ENCODE measurements around the gene NOVA2.

The NOVA2 gene

GRCh38 chr19:45973553-45974338 lies at the start of gene NOVA2:
TSS of gene NOVA2 (minus strand) at chr19:45973865. CDS start at chr19:45973351, 514 bp downstream.
- peak; percentile 81 for DNase-seq (ENCODE audit: low spot score)
- in situ Hi-C loops (cut with MboI; ENCODE audit: low sequenced_read_pairs, unreplicated experiment), result no loop called here
- TF ChIP-seq CTCF (IDR thresholded peaks at IDR 0.05; ENCODE audit: borderline replicate concordance, control extremely low read depth, extremely low read depth, insufficient read depth, missing control alignments), result no peak

GRCh38 chr19:46023311-46023779 lies 49.7 kb upstream of the NOVA2 start:
- no peak for DNase-seq (ENCODE audit: low spot score)
- no peak for TF ChIP-seq CTCF (IDR thresholded peaks at IDR 0.05; ENCODE audit: borderline replicate concordance, control extremely low read depth, extremely low read depth, insufficient read depth, missing control alignments)
- in situ Hi-C loops (cut with MboI; ENCODE audit: low sequenced_read_pairs, unreplicated experiment), result loop anchor here (10.0 kb wide), 1 partner anchor 241 kb away; no protein-coding TSS in a partner anchor

- no peak for TF ChIP-seq CTCF (IDR thresholded peaks at IDR 0.05; ENCODE audit: borderline replicate concordance, control extremely low read depth, extremely low read depth, insufficient read depth, missing control alignments)
- no peak for DNase-seq (ENCODE audit: low spot score)
- in situ Hi-C loops (cut with MboI; ENCODE audit: low sequenced_read_pairs, unreplicated experiment), result loop anchor here (10.0 kb wide), 1 partner anchor 242 kb away; no protein-coding TSS in a partner anchor
Measured at GRCh38 chr19:46022431-46023310, 49.0 kb upstream of the NOVA2 start, which contains the start of gene PGLYRP1. TSS of gene PGLYRP1 (minus strand) at chr19:46023053. CDS start at chr19:46023021, 32 bp downstream.

- in situ Hi-C loops (cut with MboI; ENCODE audit: low sequenced_read_pairs, unreplicated experiment), result loop anchor here (10.0 kb wide), 1 partner anchor 243 kb away; no protein-coding TSS in a partner anchor
- no peak for TF ChIP-seq CTCF (IDR thresholded peaks at IDR 0.05; ENCODE audit: borderline replicate concordance, control extremely low read depth, extremely low read depth, insufficient read depth, missing control alignments)
- no peak for DNase-seq (ENCODE audit: low spot score)
Measured at GRCh38 chr19:46022061-46022430, 48.4 kb upstream of the NOVA2 start.

GRCh38 chr19:46021531-46022041 lies 47.9 kb upstream of the NOVA2 start:
- in situ Hi-C loops (cut with MboI; ENCODE audit: low sequenced_read_pairs, unreplicated experiment), result loop anchor here (10.0 kb wide), 1 partner anchor 243 kb away; no protein-coding TSS in a partner anchor
- no peak for DNase-seq (ENCODE audit: low spot score)
- no peak for TF ChIP-seq CTCF (IDR thresholded peaks at IDR 0.05; ENCODE audit: borderline replicate concordance, control extremely low read depth, extremely low read depth, insufficient read depth, missing control alignments)

GRCh38 chr19:46020819-46021125 lies 47.1 kb upstream of the NOVA2 start:
- in situ Hi-C loops (cut with MboI; ENCODE audit: low sequenced_read_pairs, unreplicated experiment), result loop anchor here (10.0 kb wide), 1 partner anchor 244 kb away; no protein-coding TSS in a partner anchor
- no peak for TF ChIP-seq CTCF (IDR thresholded peaks at IDR 0.05; ENCODE audit: borderline replicate concordance, control extremely low read depth, extremely low read depth, insufficient read depth, missing control alignments)
- no peak for DNase-seq (ENCODE audit: low spot score)
